ENCODE data around the gene BRD2. TPM values are rescaled to one million over a fixed set of nuclear protein-coding genes. Genes with fewer than 3 reads are reported as not detected.

The BRD2 gene
- total RNA-seq, 1 donor from 2014 or later: 238 TPM

DNA sequence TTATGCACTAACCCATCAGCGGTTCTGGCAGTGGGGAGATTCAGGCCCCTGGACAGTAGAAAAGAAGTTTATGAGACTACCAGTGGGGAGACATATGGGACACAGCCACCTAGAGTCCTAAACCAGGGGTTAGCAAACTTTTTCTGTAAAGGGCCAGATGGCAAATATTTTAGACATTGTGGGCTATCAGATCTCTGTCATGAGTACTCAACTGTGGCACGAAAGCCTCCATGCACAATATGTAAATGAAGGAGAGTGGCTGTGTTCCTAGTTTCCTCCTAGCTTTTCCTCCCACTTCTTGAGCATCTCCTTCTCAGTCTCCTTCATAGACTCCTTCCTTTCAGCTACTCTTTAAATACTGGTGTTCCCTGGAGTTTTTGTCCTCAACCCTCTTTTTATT lies 12.2 kb upstream of the BRD2 start:
- H3K4me1 Mint-ChIP-seq (ENCODE audit: low read depth): no peaks in the 10 kb centered on the region
- no peak overlapping the region for H3K27ac Mint-ChIP-seq
- H3K4me3 Mint-ChIP-seq (ENCODE audit: low read depth): no peak overlapping the region
- peaks cover 16% of the 10 kb centered on the region for H3K27me3 Mint-ChIP-seq
- no peak for DNase-seq (ENCODE audit: low spot score, unreplicated experiment)
- TF ChIP-seq, protein P1, sequence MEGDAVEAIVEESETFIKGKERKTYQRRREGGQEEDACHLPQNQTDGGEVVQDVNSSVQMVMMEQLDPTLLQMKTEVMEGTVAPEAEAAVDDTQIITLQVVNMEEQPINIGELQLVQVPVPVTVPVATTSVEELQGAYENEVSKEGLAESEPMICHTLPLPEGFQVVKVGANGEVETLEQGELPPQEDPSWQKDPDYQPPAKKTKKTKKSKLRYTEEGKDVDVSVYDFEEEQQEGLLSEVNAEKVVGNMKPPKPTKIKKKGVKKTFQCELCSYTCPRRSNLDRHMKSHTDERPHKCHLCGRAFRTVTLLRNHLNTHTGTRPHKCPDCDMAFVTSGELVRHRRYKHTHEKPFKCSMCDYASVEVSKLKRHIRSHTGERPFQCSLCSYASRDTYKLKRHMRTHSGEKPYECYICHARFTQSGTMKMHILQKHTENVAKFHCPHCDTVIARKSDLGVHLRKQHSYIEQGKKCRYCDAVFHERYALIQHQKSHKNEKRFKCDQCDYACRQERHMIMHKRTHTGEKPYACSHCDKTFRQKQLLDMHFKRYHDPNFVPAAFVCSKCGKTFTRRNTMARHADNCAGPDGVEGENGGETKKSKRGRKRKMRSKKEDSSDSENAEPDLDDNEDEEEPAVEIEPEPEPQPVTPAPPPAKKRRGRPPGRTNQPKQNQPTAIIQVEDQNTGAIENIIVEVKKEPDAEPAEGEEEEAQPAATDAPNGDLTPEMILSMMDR (IDR thresholded peaks at IDR 0.05; ENCODE audit: unreplicated experiment): no peak
- H3K36me3 Mint-ChIP-seq (ENCODE audit: insufficient read depth): no peaks in the 10 kb centered on the region
- H3K9me3 Mint-ChIP-seq (ENCODE audit: low read depth): no peaks in the 10 kb centered on the region

DNA sequence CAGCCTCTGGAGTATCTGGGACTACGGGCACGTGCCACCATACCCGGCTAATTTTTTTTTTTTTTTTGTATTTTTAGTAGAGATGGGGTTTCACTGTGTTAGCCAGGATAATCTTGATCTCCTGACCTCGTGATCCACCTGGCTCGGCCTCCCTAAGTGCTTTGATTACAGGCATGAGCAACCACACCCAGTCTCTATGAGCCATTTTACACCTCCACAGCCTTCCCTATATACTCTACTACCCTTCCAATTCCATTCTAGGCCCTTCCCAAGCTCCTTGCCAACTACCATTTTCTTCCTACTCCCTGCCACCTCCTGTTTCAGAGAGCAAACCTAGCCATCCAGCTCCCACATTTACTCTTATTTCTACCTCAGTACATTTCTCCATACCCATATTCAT lies 7.8 kb upstream of the BRD2 start:
- DNase-seq (ENCODE audit: low spot score, unreplicated experiment): no peak
- H3K9me3 Mint-ChIP-seq (ENCODE audit: low read depth): peaks cover 5% of the 10 kb centered on the region
- H3K27me3 Mint-ChIP-seq: peaks cover 7% of the 10 kb centered on the region
- no peaks in the 10 kb centered on the region for H3K4me1 Mint-ChIP-seq (ENCODE audit: low read depth)
- no peak overlapping the region for H3K27ac Mint-ChIP-seq
- no peak overlapping the region for H3K4me3 Mint-ChIP-seq (ENCODE audit: low read depth)
- TF ChIP-seq, protein P1 (IDR thresholded peaks at IDR 0.05; ENCODE audit: unreplicated experiment): no peak
- peaks cover 2% of the 10 kb centered on the region for H3K36me3 Mint-ChIP-seq (ENCODE audit: insufficient read depth)

DNA sequence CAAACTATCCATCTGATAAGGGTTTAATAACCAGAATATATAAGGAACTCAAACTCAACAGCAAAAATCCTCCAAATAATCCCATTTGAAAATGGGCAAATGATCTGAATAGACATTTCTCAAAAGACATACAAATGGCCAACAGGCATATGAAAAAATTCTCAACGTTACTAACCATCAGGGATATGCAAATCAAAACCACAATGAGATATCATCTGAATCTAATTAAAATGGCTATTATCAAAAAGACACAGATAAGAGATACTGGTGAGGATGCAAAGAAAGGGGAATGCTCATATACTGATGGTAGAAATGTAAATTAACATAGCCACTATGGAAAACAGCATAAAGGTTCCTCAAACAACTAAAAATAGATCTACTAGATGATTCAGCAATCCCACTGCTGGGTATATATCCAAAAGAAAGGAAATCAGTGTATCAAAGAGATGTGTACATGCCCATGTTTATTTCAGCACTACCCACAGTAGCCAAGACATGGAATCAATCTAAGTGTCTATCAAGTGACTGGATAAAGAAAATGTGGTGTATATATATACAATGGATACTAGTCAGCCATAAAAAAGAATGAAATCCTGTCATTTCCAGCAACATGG lies 6.1 kb upstream of the BRD2 start:
- TF ChIP-seq, protein P1 (IDR thresholded peaks at IDR 0.05; ENCODE audit: unreplicated experiment): no peak
- no peak overlapping the region for H3K4me3 Mint-ChIP-seq (ENCODE audit: low read depth)
- H3K27ac Mint-ChIP-seq: no peak overlapping the region
- peaks cover 4% of the 10 kb centered on the region for H3K27me3 Mint-ChIP-seq
- peaks cover 5% of the 10 kb centered on the region for H3K9me3 Mint-ChIP-seq (ENCODE audit: low read depth)
- DNase-seq (ENCODE audit: low spot score, unreplicated experiment): no peak
- peaks cover 2% of the 10 kb centered on the region for H3K36me3 Mint-ChIP-seq (ENCODE audit: insufficient read depth)
- peaks cover 8% of the 10 kb centered on the region for H3K4me1 Mint-ChIP-seq (ENCODE audit: low read depth)

GRCh38 chr6:32963866-32964265 lies 4.5 kb upstream of the BRD2 start:
- H3K4me3 Mint-ChIP-seq (ENCODE audit: low read depth): no peak overlapping the region
- H3K27ac Mint-ChIP-seq: no peak overlapping the region
- peaks cover 2% of the 10 kb centered on the region for H3K36me3 Mint-ChIP-seq (ENCODE audit: insufficient read depth)
- DNase-seq (ENCODE audit: low spot score, unreplicated experiment): no peak
- no peaks in the 10 kb centered on the region for H3K27me3 Mint-ChIP-seq
- H3K4me1 Mint-ChIP-seq (ENCODE audit: low read depth): peaks cover 13% of the 10 kb centered on the region
- peaks cover 5% of the 10 kb centered on the region for H3K9me3 Mint-ChIP-seq (ENCODE audit: low read depth)
- TF ChIP-seq, protein P1 (IDR thresholded peaks at IDR 0.05; ENCODE audit: unreplicated experiment): no peak

DNA sequence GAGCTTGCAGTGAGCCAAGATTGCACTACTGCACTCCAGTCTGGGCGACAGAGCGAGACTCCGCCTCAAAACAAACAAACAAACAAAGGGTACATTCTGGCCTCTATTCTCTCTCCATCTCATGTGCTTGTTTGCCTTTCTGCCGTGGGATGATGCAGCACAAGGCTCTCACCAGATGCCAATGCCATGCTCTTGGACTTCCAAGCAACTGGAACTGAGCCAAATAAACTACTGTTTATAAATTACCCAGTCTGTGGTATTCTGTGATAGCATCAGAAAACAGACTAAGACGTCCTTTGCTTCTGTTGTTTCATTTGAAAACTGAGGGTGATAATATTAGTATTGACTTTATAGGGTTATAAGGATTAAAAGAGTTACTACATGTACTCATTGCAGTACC lies 3.6 kb upstream of the BRD2 start:
- no peak overlapping the region for H3K4me3 Mint-ChIP-seq (ENCODE audit: low read depth)

More for the DNA sequence above, 3.6 kb upstream of the BRD2 start:
- H3K36me3 Mint-ChIP-seq (ENCODE audit: insufficient read depth): peaks cover 2% of the 10 kb centered on the region
- H3K9me3 Mint-ChIP-seq (ENCODE audit: low read depth): peaks cover 5% of the 10 kb centered on the region
- DNase-seq (ENCODE audit: low spot score, unreplicated experiment): no peak
- TF ChIP-seq, protein P1 (IDR thresholded peaks at IDR 0.05; ENCODE audit: unreplicated experiment): no peak
- no peaks in the 10 kb centered on the region for H3K27me3 Mint-ChIP-seq
- no peak overlapping the region for H3K27ac Mint-ChIP-seq
- H3K4me1 Mint-ChIP-seq (ENCODE audit: low read depth): peaks cover 13% of the 10 kb centered on the region

Measured in progenitor cell of endocrine pancreas (in vitro differentiated cells).